GM19324 (cell line): Measurements from ENCODE around the gene SLC5A12.

Experiments
- ATAC-seq: cut with Tn5 transposase; IDR thresholded peaks from one replicate; pipeline ENCODE4 v1.9.1; 2021; ENCODE audit warnings: mild to moderate bottlenecking, moderate library complexity; ENCODE audit not compliant: unreplicated experiment, low FRiP score

The SLC5A12 gene

GRCh38 chr11:26726960-26727359, 5.1 kb upstream of the SLC5A12 start:
- ATAC-seq: no peak

- ATAC-seq: no peak
Observed at GRCh38 chr11:26719998-26720397, 1.9 kb downstream of the SLC5A12 start.

- no peak for ATAC-seq
Observed at GRCh38 chr11:26719289-26719973, 2.4 kb downstream of the SLC5A12 start.

GRCh38 chr11:26717771-26718170, 4.1 kb downstream of the SLC5A12 start:
- no peak for ATAC-seq

- ATAC-seq: no peak
Observed at GRCh38 chr11:26715133-26715532, 6.7 kb downstream of the SLC5A12 start.

GRCh38 chr11:26712497-26712896, 9.4 kb downstream of the SLC5A12 start:
- ATAC-seq: no peak

GRCh38 chr11:26710489-26710888, 11.4 kb downstream of the SLC5A12 start:
- ATAC-seq: no peak

- ATAC-seq: no peak
Observed at GRCh38 chr11:26708736-26709456, 13.0 kb downstream of the SLC5A12 start.

- ATAC-seq: no peak
Observed at GRCh38 chr11:26706181-26706580, 15.7 kb downstream of the SLC5A12 start.

GRCh38 chr11:26704249-26704648, 17.6 kb downstream of the SLC5A12 start:
- no peak for ATAC-seq

- ATAC-seq: no peak
Observed at GRCh38 chr11:26703411-26704191, 18.3 kb downstream of the SLC5A12 start.

GRCh38 chr11:26702406-26702805, 19.5 kb downstream of the SLC5A12 start:
- ATAC-seq: no peak

- ATAC-seq: no peak
Observed at GRCh38 chr11:26700574-26701235, 21.2 kb downstream of the SLC5A12 start.

GRCh38 chr11:26698224-26698623, 23.6 kb downstream of the SLC5A12 start:
- ATAC-seq: no peak

GRCh38 chr11:26696330-26696729, 25.5 kb downstream of the SLC5A12 start:
- no peak for ATAC-seq

- no peak for ATAC-seq
Observed at GRCh38 chr11:26688701-26689100, 33.2 kb downstream of the SLC5A12 start.

- ATAC-seq: no peak
Observed at GRCh38 chr11:26687351-26687750, 34.5 kb downstream of the SLC5A12 start.

GRCh38 chr11:26677566-26677965, 44.3 kb downstream of the SLC5A12 start:
- ATAC-seq: no peak

GRCh38 chr11:26676641-26677040, 45.2 kb downstream of the SLC5A12 start:
- no peak for ATAC-seq

GRCh38 chr11:26675233-26675928, 46.5 kb downstream of the SLC5A12 start:
- ATAC-seq: no peak
